Measurements from ENCODE around the gene MRPL27. TPM values are rescaled to one million over a fixed set of nuclear protein-coding genes. Genes with fewer than 3 reads are reported as not detected.

The MRPL27 gene
- total RNA-seq, 6 donors from 2014 or later, result 7.3 to 59.1 (median 50.6) TPM

- Histone ChIP-seq H3K9me3 (no peaks in the 10 kb centered on the region), H3K4me3 (no peak overlapping the region), H3K27ac (no peak overlapping the region), H3K36me3 (peaks cover 10 to 74% (median 64%) of the 10 kb centered on the region in 4 donors), H3K4me1 (no peaks in the 10 kb centered on the region), H3K27me3 (no peaks in the 10 kb centered on the region)
- no peak for TF ChIP-seq POLR2AphosphoS5 (IDR thresholded peaks at IDR 0.05)
- TF ChIP-seq EP300 (IDR thresholded peaks at IDR 0.05), result no peak
- TF ChIP-seq, protein P1, sequence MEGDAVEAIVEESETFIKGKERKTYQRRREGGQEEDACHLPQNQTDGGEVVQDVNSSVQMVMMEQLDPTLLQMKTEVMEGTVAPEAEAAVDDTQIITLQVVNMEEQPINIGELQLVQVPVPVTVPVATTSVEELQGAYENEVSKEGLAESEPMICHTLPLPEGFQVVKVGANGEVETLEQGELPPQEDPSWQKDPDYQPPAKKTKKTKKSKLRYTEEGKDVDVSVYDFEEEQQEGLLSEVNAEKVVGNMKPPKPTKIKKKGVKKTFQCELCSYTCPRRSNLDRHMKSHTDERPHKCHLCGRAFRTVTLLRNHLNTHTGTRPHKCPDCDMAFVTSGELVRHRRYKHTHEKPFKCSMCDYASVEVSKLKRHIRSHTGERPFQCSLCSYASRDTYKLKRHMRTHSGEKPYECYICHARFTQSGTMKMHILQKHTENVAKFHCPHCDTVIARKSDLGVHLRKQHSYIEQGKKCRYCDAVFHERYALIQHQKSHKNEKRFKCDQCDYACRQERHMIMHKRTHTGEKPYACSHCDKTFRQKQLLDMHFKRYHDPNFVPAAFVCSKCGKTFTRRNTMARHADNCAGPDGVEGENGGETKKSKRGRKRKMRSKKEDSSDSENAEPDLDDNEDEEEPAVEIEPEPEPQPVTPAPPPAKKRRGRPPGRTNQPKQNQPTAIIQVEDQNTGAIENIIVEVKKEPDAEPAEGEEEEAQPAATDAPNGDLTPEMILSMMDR (IDR thresholded peaks at IDR 0.05), result no peak
- TF ChIP-seq POLR2A (IDR thresholded peaks at IDR 0.05), result no peak
- 89 to 92% methylated on average over 4 of the region's 4 CpGs for WGBS, 2 donors
- no peak for DNase-seq
- no peak for ATAC-seq (ENCODE audit: low FRiP score in 2 of 2)
These were observed 17.7 kb downstream of the MRPL27 start for GRCh38 chr17:50355336-50355700.

DNA sequence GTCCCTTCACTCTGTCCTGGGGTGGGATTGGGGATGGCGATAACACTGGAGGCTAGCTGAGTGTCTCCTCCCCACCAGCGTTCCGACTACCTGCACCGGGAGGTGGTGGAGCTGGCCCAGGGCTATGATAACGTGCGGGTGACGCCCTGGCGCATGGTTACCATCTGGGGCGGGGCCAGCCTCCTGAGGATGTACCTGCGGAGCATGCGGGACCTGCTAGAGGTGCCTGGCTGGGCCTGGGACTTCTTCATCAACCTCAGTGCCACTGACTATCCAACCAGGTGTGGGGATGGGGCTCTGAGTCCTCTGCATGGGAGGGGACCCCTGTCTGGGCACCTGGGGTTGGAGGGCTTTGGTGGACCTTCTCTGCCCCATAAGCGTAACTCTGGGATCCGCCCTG lies 18.2 kb downstream of the MRPL27 start:
- Histone ChIP-seq H3K9me3 (no peaks in the 10 kb centered on the region), H3K27me3 (no peaks in the 10 kb centered on the region), H3K27ac (no peak overlapping the region), H3K4me3 (no peak overlapping the region), H3K36me3 (peaks cover 10 to 68% (median 59%) of the 10 kb centered on the region in 4 donors), H3K4me1 (no peaks in the 10 kb centered on the region)
- DNase-seq, result peak in 1 of 2 donors; percentile 47
- 97 to 100% methylated on average over 2 to 13 of the region's 13 CpGs for WGBS, 2 donors
- ATAC-seq (ENCODE audit: low FRiP score in 2 of 2), result no peak
- TF ChIP-seq, protein P1 (IDR thresholded peaks at IDR 0.05), result no peak
- TF ChIP-seq POLR2AphosphoS5 (IDR thresholded peaks at IDR 0.05) (no peak), POLR2A (IDR thresholded peaks at IDR 0.05) (no peak), EP300 (IDR thresholded peaks at IDR 0.05) (no peak)

GRCh38 chr17:50354198-50354597 lies 18.8 kb downstream of the MRPL27 start:
- no peaks in the 10 kb centered on the region for H3K4me1 ChIP-seq
- ATAC-seq (ENCODE audit: low FRiP score in 2 of 2) (no peak), DNase-seq (peak in 1 of 2 donors; percentile 63)
- no peak for TF ChIP-seq EP300 (IDR thresholded peaks at IDR 0.05)
- no peak for TF ChIP-seq POLR2AphosphoS5 (IDR thresholded peaks at IDR 0.05)
- TF ChIP-seq POLR2A (IDR thresholded peaks at IDR 0.05), result no peak
- TF ChIP-seq, protein P1 (IDR thresholded peaks at IDR 0.05), result no peak
- peaks cover 10 to 62% (median 53%) of the 10 kb centered on the region in 4 donors for H3K36me3 ChIP-seq
- no peak overlapping the region for H3K27ac ChIP-seq
- H3K9me3 ChIP-seq, result no peaks in the 10 kb centered on the region
- WGBS, 2 donors, result 97 to 98% methylated on average over 5 to 15 of the region's 15 CpGs
- no peaks in the 10 kb centered on the region for H3K27me3 ChIP-seq
- no peak overlapping the region for H3K4me3 ChIP-seq

DNA sequence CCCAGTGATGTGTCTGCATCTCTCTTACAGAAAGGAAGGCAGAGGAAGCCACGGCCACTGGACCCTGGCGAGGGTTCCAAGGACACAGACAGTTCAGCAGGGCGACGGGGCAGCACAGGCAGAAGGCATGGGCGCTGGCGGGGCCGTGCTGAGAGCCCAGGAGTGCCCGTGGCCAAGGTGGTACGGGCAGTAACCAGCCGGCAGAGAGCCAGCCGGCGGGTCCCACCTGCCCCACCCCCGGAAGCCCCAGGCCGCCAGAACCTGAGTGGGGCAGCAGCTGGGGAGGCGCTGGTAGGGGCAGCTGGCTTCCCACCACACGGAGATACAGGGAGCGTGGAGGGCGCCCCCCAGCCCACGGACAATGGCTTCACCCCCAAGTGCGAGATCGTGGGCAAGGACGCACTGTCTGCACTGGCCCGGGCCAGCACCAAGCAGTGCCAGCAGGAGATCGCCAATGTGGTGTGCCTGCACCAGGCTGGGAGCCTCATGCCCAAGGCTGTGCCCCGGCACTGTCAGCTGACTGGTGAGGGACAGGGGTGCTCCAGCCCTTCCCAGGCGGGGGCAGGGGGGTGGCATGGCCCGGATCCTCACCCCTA lies 19.3 kb downstream of the MRPL27 start:
- TF ChIP-seq EP300 (IDR thresholded peaks at IDR 0.05) (no peak), POLR2AphosphoS5 (IDR thresholded peaks at IDR 0.05) (no peak), POLR2A (IDR thresholded peaks at IDR 0.05) (no peak)
- TF ChIP-seq, protein P1 (IDR thresholded peaks at IDR 0.05), result no peak
- Histone ChIP-seq H3K36me3 (peaks cover 10 to 57% (median 49%) of the 10 kb centered on the region in 4 donors), H3K4me1 (peaks cover 0 to 3% (median under 1%) of the 10 kb centered on the region in 4 donors), H3K27ac (no peak overlapping the region), H3K27me3 (no peaks in the 10 kb centered on the region), H3K9me3 (no peaks in the 10 kb centered on the region), H3K4me3 (no peak overlapping the region)
- ATAC-seq (ENCODE audit: low FRiP score in 2 of 2), result no peak
- WGBS, 2 donors, result 95 to 96% methylated on average over 15 to 27 of the region's 27 CpGs
- peak in 1 of 2 donors; percentile 71 for DNase-seq

Measured in upper lobe of left lung (tissue), 6 donors.